Spinal cord (tissue), 10 donors: ENCODE results near the gene PKHD1. TPM values are rescaled to one million over a fixed set of nuclear protein-coding genes. Genes with fewer than 3 reads are reported as not detected.

Experiments
- DNase-seq, 6 donors: peaks; one replicate each; pipeline versions ENCODE4 v3.0.0 to v3.0.0-alpha.2; 2013 to 2015; ENCODE audit warnings: low spot score in 6 of 6, low read depth in 4 of 6
- H3K27ac ChIP-seq: one replicate; pipeline ENCODE4 v1.5.1; 2013; ENCODE audit warnings: low read depth, low read length, control low read depth
- H3K27me3 ChIP-seq: one replicate; pipeline ENCODE4 v1.6.1; 2013; ENCODE audit warnings: low read length; ENCODE audit not compliant: control insufficient read depth, insufficient read depth
- H3K36me3 ChIP-seq: one replicate; pipeline ENCODE4 v1.6.1; 2013; ENCODE audit warnings: low read length; ENCODE audit not compliant: control insufficient read depth, insufficient read depth
- H3K4me1 ChIP-seq: one replicate; pipeline ENCODE4 v1.6.1; 2013; ENCODE audit warnings: low read length; ENCODE audit not compliant: control insufficient read depth, insufficient read depth
- H3K4me3 ChIP-seq: one replicate; pipeline ENCODE4 v1.5.1; 2013; ENCODE audit warnings: low read depth, low read length, control low read depth
- H3K9me3 ChIP-seq: one replicate; pipeline ENCODE4 v1.6.1; 2013; ENCODE audit warnings: low read length; ENCODE audit not compliant: control insufficient read depth, insufficient read depth
- WGBS: methylation state at CpG from one replicate; pipeline ENCODE4 v1.1.5; 2013; ENCODE audit warnings: missing lambda C conversion rate; ENCODE audit not compliant: insufficient coverage; 5-methylcytosine and 5-hydroxymethylcytosine counted together
- polyA plus RNA-seq, 2 donors: library from polyadenylated mRNA; unstranded; fragments of 120-200 nt; gene quantifications; one replicate each; pipeline ENCODE4 v1.2.1, GENCODE V29; 2013; ENCODE audit not compliant: insufficient read length in 2 of 2
- total RNA-seq, 2 donors: library from RNA; depleted of rRNA in 1 of 2; stranded (reverse); fragments of 120-200 nt in 1 of 2; fragments of >200 nt in 1 of 2; gene quantifications; one replicate each; pipeline versions ENCODE4 v1.2.3 to v1.2.4, GENCODE V29; 2013 to 2014
- donor health status: healthy.

The PKHD1 gene
- total and polyA plus RNA-seq, 4 donors: 0.10 to 0.20 (median 0.13) TPM

DNA sequence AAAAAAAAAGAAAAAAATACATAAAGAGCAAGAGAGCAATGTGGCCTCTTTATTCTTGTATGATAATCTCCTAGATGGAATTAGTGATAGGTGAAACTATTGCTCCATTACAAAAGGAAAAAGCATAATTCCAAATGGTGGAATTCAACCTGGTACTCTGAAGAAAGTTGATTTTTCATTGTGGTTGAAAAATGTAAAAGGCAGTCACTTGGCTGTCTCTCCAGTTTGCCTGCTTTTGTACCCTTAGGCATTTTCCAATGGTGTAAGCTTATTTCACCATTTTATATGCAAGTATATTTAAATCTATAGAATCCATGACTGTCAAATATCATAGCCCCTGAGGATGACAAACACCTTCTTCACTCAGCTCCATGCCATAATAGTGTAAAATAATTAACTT, 38.8 kb upstream of the PKHD1 start:
- Histone ChIP-seq H3K27ac (no peak overlapping the region), H3K4me1 (no peaks in the 10 kb centered on the region), H3K36me3 (no peaks in the 10 kb centered on the region), H3K9me3 (no peaks in the 10 kb centered on the region), H3K27me3 (no peaks in the 10 kb centered on the region), H3K4me3 (no peak overlapping the region)
- no peak for DNase-seq

DNA sequence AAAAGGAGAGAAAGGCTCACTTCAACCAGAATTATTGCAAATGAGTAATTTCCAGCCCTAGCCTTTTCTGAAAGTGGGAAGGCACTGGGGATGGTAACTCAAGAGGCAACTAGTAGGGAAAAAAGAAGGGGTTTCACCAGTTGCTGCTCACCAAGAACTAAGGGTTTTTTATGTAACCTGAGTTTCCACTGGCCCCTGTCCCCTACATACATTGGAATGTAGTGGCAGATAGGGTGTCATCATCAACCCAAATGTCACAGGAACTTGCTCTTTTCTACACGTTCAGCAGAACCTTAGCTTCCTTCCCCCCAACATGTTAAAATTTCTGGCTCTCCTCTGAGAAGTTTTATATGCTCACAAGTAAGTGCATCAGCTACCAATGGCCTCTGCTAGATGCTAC, 38.2 kb upstream of the PKHD1 start:
- 50% methylated on average over 1 of the region's 1 CpG for WGBS
- no peaks in the 10 kb centered on the region for H3K9me3 ChIP-seq

DNA sequence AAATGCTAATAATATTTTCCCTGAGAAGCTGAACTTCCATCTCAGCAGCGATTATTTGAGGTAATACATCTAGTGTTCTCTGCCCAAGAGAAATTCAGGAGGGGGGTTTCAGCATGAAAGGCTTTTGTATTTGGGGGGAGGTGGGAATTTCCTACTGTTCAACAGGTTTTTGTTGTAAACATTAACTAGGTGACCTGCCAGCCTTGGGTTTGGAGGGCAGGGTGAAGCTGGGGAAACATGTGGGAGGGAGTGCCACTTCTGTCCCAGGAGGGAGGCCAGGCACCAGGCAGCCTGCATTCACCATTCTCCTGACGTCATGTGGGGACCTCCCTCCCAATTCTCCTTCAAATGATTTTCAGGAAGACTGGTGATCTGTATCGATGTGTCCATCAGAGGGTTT, 37.7 kb upstream of the PKHD1 start:
- no peaks in the 10 kb centered on the region for H3K36me3 ChIP-seq
- 50% methylated on average over 1 of the region's 3 CpGs for WGBS
- no peak overlapping the region for H3K27ac ChIP-seq
- H3K9me3 ChIP-seq: no peaks in the 10 kb centered on the region
- no peaks in the 10 kb centered on the region for H3K27me3 ChIP-seq
- H3K4me1 ChIP-seq: no peaks in the 10 kb centered on the region
- H3K4me3 ChIP-seq: no peak overlapping the region
- DNase-seq: no peak

More for the DNA sequence above, 38.2 kb upstream of the PKHD1 start:
- H3K36me3 ChIP-seq: no peaks in the 10 kb centered on the region
- DNase-seq: no peak
- H3K27ac ChIP-seq: no peak overlapping the region
- H3K27me3 ChIP-seq: no peaks in the 10 kb centered on the region
- H3K4me1 ChIP-seq: no peaks in the 10 kb centered on the region
- no peak overlapping the region for H3K4me3 ChIP-seq

DNA sequence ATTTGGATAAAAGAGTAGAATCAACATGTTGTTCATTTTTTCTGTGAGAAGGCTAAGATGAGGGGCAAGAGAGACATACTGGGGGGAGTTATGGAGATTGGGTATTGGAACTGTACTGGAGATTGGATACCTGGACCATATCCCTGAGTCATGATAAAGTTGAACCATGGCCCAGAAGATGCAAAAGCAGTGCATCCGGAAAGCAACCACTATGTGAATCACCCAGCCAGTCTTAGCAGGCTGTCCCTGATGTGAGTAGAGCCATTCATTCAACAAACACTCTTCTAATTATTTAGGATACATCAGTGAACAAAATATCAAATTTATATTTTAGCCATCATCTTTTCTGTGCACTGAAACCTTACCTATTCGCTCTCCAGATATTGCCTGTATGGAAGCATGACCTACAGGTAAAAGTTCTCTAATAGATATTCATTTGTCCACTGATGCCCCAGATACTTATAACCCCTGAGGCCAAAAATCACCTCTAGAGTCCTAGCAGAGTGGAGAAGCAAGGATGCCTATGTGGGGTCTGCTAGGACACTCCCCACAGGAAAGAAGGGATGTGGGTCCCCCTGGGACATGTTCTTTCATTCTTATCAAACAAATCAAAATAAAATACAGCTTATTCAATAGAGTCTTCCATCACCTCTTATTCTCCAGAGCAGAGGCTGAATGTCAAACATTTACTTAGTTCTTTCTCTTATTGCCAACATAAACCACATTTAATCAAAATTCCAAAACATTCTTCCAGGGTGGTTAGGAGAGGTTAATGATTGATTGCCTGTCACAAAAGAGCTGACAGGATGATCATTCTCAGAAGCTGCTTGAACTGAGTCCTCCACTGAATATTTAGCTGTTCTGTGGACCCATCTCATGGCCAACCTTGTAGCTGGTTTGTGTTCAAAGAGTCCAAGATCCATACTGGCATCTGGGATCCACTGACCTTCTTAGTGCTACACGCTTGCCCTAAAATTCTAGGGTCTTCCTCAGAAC, 37.0 kb upstream of the PKHD1 start:
- WGBS: 100% methylated on average over 1 of the region's 3 CpGs
- Histone ChIP-seq H3K4me3 (no peak overlapping the region), H3K9me3 (no peaks in the 10 kb centered on the region), H3K4me1 (no peaks in the 10 kb centered on the region), H3K36me3 (no peaks in the 10 kb centered on the region), H3K27me3 (no peaks in the 10 kb centered on the region), H3K27ac (no peak overlapping the region)
- no peak for DNase-seq

DNA sequence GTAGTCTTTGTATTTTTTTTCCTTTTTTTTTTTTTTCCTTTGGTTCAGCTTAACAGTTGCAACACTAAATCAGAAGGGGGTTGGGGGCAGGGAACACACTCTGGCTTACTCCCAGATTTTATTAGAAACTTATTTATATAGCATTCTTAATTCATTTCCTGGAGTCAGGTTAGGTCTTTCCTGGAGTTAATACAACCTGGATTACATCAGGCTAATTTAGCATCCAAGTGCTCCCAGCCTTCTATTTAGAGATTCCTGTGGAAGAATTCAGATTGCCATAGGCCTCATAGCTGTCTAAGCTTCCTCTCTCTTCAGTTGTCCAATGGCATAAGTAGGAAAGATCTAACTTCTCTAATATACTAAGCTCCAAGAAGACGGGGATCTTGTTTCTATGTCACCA, 35.8 kb upstream of the PKHD1 start:
- H3K9me3 ChIP-seq: no peaks in the 10 kb centered on the region

DNA sequence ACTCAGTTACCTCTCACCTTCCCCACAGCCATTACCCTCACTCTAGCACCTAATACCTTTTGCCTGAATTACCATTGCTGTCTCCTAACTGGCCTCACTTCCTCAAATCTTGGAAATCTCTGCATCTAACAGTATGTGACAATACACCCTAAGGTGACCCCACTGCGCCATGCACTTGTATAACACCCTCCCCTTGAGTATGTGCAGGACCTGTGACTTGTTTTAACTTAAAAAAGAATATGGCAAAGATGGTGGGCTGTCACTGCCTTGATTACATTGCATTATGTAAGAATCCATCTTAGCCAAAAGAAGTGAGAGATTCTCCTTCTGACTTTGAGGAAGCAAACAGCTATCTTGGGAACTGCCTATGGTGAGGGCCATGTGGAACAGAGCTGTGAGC, 29.9 kb upstream of the PKHD1 start:
- no peaks in the 10 kb centered on the region for H3K36me3 ChIP-seq
- no peaks in the 10 kb centered on the region for H3K27me3 ChIP-seq
- WGBS: no CpG with 5 or more reads among the region's 1 CpG
- no peaks in the 10 kb centered on the region for H3K4me1 ChIP-seq
- no peak overlapping the region for H3K27ac ChIP-seq
- no peak overlapping the region for H3K4me3 ChIP-seq
- no peak for DNase-seq
- H3K9me3 ChIP-seq: no peaks in the 10 kb centered on the region

More for the DNA sequence above, 35.8 kb upstream of the PKHD1 start:
- no peak overlapping the region for H3K27ac ChIP-seq
- H3K4me1 ChIP-seq: no peaks in the 10 kb centered on the region
- no peaks in the 10 kb centered on the region for H3K27me3 ChIP-seq
- no peak overlapping the region for H3K4me3 ChIP-seq
- no peak for DNase-seq
- WGBS: no CpG with 5 or more reads among the region's 1 CpG
- H3K36me3 ChIP-seq: no peaks in the 10 kb centered on the region

DNA sequence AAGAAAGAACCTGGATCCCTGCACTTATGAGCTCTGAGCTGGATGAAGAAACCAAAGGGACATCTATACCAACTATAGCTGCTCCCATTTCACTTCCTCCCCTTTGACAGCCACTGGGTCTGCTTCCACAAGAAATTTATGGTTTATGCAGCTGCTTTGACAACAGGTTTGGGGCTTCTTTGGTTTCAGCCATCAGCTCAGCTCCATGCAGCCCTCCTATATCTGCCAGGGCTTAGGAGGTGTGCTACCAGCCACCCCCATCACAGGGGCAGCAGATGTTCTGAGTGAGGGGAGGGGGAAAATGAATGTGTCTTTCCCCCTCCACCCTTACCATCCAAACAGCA, 29.2 kb upstream of the PKHD1 start:
- H3K9me3 ChIP-seq: no peaks in the 10 kb centered on the region
- no peaks in the 10 kb centered on the region for H3K27me3 ChIP-seq
- no peaks in the 10 kb centered on the region for H3K4me1 ChIP-seq
- no peaks in the 10 kb centered on the region for H3K36me3 ChIP-seq
- H3K27ac ChIP-seq: no peak overlapping the region
- no peak for DNase-seq
- H3K4me3 ChIP-seq: no peak overlapping the region

DNA sequence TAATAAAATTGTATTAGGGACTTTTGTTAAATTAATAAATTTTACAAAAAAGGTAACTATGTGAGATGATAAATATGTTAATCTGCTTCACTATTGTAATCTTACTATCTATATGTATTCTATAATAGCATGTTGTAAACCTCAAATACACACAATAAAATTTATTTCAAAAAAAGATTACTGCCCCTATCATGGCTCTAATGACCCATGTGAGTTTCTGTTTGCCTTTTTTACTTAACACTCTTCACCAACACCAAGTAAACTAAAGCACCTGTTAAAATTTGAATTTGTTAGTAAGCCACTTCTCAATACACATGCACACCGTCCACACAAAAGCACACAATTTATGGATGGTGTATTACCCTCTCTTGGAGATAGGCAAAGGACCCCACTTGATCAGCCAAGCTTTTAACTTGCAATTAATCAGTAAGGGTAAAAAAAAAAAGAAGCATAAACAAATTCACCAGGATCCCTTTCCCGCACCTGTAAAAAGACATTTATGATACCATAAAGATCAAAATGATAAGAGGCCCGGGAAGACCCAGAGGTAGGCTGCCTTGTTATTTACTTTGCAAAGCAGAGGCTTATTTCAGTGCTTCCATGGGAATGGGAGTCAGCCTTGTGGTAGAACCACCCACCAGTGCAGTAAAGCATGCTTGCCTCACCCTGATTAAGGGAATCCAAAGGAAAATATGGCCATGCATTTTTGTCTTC, 28.6 kb upstream of the PKHD1 start:
- Histone ChIP-seq H3K4me1 (no peaks in the 10 kb centered on the region), H3K27me3 (no peaks in the 10 kb centered on the region), H3K9me3 (no peaks in the 10 kb centered on the region), H3K4me3 (no peak overlapping the region), H3K27ac (no peak overlapping the region), H3K36me3 (no peaks in the 10 kb centered on the region)
- DNase-seq: no peak
- WGBS: 83% methylated on average over 1 of the region's 3 CpGs

DNA sequence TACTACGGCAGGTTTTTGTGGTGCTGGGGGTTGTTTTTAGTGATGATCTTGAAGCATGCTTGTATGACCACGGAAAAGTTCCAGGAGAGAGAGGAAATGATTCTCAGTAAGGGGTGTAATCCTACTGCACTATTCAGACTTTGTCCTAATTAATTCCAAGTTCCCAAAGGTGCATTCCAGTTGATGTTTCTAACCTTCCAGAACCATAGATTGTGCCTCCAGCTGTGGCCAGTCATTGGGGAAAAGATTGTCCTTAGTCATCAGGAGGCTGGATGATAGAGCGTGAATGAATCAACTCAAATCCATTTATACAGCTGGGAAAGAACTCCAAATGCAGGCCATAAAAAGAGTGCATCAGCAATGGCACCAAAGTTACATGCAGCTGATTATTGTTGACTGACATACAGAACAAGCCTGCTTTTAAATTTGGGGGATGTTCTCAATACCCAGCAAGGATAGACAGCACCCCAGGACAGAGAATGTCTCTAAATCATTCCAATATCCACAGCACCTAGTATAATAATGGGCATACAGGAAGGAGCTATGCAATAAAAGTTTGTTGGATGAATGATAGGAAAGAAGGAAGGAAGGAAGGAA, 27.8 kb upstream of the PKHD1 start:
- Histone ChIP-seq H3K9me3 (no peaks in the 10 kb centered on the region), H3K27me3 (no peaks in the 10 kb centered on the region), H3K4me3 (no peak overlapping the region), H3K36me3 (no peaks in the 10 kb centered on the region), H3K4me1 (no peaks in the 10 kb centered on the region), H3K27ac (no peak overlapping the region)
- peak in 1 of 6 donors; percentile 60 for DNase-seq
- whole genome bisulfite sequencing: no CpG with 5 or more reads among the region's 3 CpGs
